B cell (primary cell): ENCODE measurements around the gene UHRF2. TPM values are rescaled to one million over a fixed set of nuclear protein-coding genes. Genes with fewer than 3 reads are reported as not detected.

Experiments
- ATAC-seq: fragments of 200-7000 bp; cut with Tn5 transposase; one replicate; pipeline ENCODE4 v1.10.0; 2021; ENCODE audit warnings: low read depth, mild to moderate bottlenecking, moderate number of reproducible peaks, moderate library complexity
- CTCF ChIA-PET: fragments of 350-600 bp; sonication (Branson Sonifier 250); formaldehyde crosslinking; loops from one replicate; lab custom pipeline; 2021; ENCODE audit warnings: antibody characterized with exemption, inconsistent platforms; lab: Charles Lee
- POLR2A ChIA-PET: fragments of 350-600 bp; sonication (Branson Sonifier 250); formaldehyde crosslinking; loops from one replicate; lab custom pipeline; 2021; ENCODE audit warnings: antibody characterized with exemption; lab: Charles Lee
- DNase-seq: peaks from one replicate; pipeline ENCODE4 v3.0.0; 2013
- H2AFZ ChIP-seq: 2 replicates; pipeline ENCODE4 v1.6.1; 2012; ENCODE audit warnings: mild to moderate bottlenecking, low read depth, low read length; ENCODE audit not compliant: insufficient read depth, poor library complexity, severe bottlenecking
- H3K27ac ChIP-seq, 2 donors: 1 replicate in 1 of 2; 2 replicates in 1 of 2; pipeline ENCODE4 v1.5.1; 2012 to 2013; ENCODE audit warnings: low read length in 2 of 2, mild to moderate bottlenecking in 2 of 2, moderate library complexity in 1 of 2
- H3K27me3 ChIP-seq, 4 experiments: fragments of 200-600 bp in 1 of 4; sonication (generic) in 1 of 4; replicated peaks in 1 of 4; 1 replicate in 2 of 4; 2 replicates in 2 of 4; pipeline versions ENCODE4 v1.6.1 to v1.7.0; 2013 to 2016; ENCODE audit warnings: low read length in 3 of 4, mild to moderate bottlenecking in 2 of 4, mixed read lengths in 1 of 4, moderate library complexity in 1 of 4; ENCODE audit not compliant: insufficient read depth in 4 of 4, control insufficient read depth in 3 of 4; ENCODE audit errors: control extremely low read depth in 1 of 4
- H3K36me3 ChIP-seq, 2 experiments: replicated peaks in 1 of 2; 1 replicate in 1 of 2; 2 replicates in 1 of 2; pipeline versions ENCODE4 v1.6.1 to v1.7.1; 2013; ENCODE audit warnings: low read length in 1 of 2; ENCODE audit not compliant: insufficient read depth in 2 of 2, control insufficient read depth in 1 of 2; ENCODE audit errors: control extremely low read depth in 1 of 2, extremely low read depth in 1 of 2
- H3K4me1 ChIP-seq, 2 donors: fragments of 200-600 bp in 1 of 2; sonication (generic) in 1 of 2; 1 replicate in 1 of 2; 2 replicates in 1 of 2; pipeline versions ENCODE4 v1.5.1 to v1.6.1; 2013 to 2017; ENCODE audit warnings: low read length in 2 of 2; ENCODE audit not compliant: control insufficient read depth in 2 of 2, insufficient read depth in 2 of 2
- H3K4me2 ChIP-seq: replicated peaks from 2 replicates; pipeline ENCODE3; 2012; ENCODE audit warnings: mild to moderate bottlenecking, low read depth, low read length; ENCODE audit not compliant: poor library complexity, severe bottlenecking
- H3K4me3 ChIP-seq, 5 experiments: fragments of 200-600 bp in 1 of 5; sonication (generic) in 1 of 5; 1 replicate in 3 of 5; 2 replicates in 2 of 5; pipeline versions ENCODE4 v1.5.1 to v1.7.0; 2011 to 2016; ENCODE audit warnings: low read length in 4 of 5, mild to moderate bottlenecking in 4 of 5, low read depth in 2 of 5, control low read depth in 1 of 5, moderate library complexity in 1 of 5; ENCODE audit not compliant: insufficient read depth in 1 of 5; ENCODE audit errors: control extremely low read depth in 1 of 5, extremely low read depth in 1 of 5
- H3K79me2 ChIP-seq: fragments of 200-600 bp; sonication (generic); one replicate; pipeline ENCODE4 v1.6.0; 2016; ENCODE audit warnings: low read length; ENCODE audit not compliant: control insufficient read depth, insufficient read depth
- H3K9ac ChIP-seq: fragments of 200-600 bp; sonication (generic); 2 replicates; pipeline ENCODE4 v1.6.1; 2017; ENCODE audit warnings: mild to moderate bottlenecking, low read length, moderate library complexity
- H3K9me3 ChIP-seq, 3 donors: one replicate each; pipeline versions ENCODE4 v1.6.1 to v1.7.1; 2013; ENCODE audit warnings: low read length in 2 of 3; ENCODE audit not compliant: control insufficient read depth in 2 of 3, insufficient read depth in 1 of 3; ENCODE audit errors: control extremely low read depth in 1 of 3
- H4K20me1 ChIP-seq: 2 replicates; pipeline ENCODE4 v1.6.0; 2012; ENCODE audit warnings: mild to moderate bottlenecking, low read length; ENCODE audit not compliant: insufficient read depth, control insufficient read depth, poor library complexity, severe bottlenecking
- H3K27ac Mint-ChIP-seq: one replicate; pipeline ENCODE4 v1.8.0; 2021; ENCODE audit warnings: mixed read lengths
- H3K27me3 Mint-ChIP-seq: one replicate; pipeline ENCODE4 v1.8.0; 2021; ENCODE audit warnings: mixed read lengths
- H3K4me1 Mint-ChIP-seq: one replicate; pipeline ENCODE4 v1.8.0; 2021; ENCODE audit warnings: mixed read lengths
- H3K4me3 Mint-ChIP-seq: one replicate; pipeline ENCODE4 v1.8.0; 2021; ENCODE audit warnings: mixed read lengths
- H3K9me3 Mint-ChIP-seq: one replicate; pipeline ENCODE4 v1.8.0; 2022; ENCODE audit warnings: mixed read lengths; ENCODE audit not compliant: insufficient read depth
- EZH2 ChIP-seq: IDR thresholded peaks from 2 replicates; pipeline ENCODE4 v1.6.1; 2012; ENCODE audit warnings: borderline replicate concordance, low read depth, mild to moderate bottlenecking, moderate library complexity, low read length; ENCODE audit not compliant: insufficient read depth, poor library complexity, severe bottlenecking
- WGBS: methylation state at CpG from one replicate; pipeline ENCODE4 v1.1.5; 2013; ENCODE audit warnings: missing lambda C conversion rate; ENCODE audit not compliant: insufficient coverage; 5-methylcytosine and 5-hydroxymethylcytosine counted together
- intact Hi-C: fragments of 100-400 bp; cut with micrococcal nuclease; formaldehyde crosslinking; loops from one replicate; pipeline ENCODE4 v1.10.0; 2022
- polyA plus RNA-seq: library from polyadenylated mRNA; depleted of rRNA; stranded (reverse); fragments of >200 nt; gene quantifications from 2 replicates; pipeline ENCODE4 v1.2.3, GENCODE V29; 2012
- total RNA-seq, 2 donors: library from RNA; stranded (reverse); fragments of 120-200 nt in 1 of 2; gene quantifications; 1 replicate in 1 of 2; 2 replicates in 1 of 2; pipeline versions ENCODE4 v1.2.3 to v1.2.4, GENCODE V29; 2013 to 2022
- TF ChIP-seq, protein P1 (sequence below): fragments of 200-600 bp; IDR thresholded peaks from one replicate; pipeline ENCODE4 v1.8.0; 2022; ENCODE audit warnings: antibody characterized with exemption, mild to moderate bottlenecking

UHRF2 gene
- total and polyA plus RNA-seq, 2 donors (not counting 1 experiment from before 2014, with no cell fraction given), result 85.6 to 153 TPM

GRCh38 chr9:6525326-6526045 lies 112.5 kb downstream of the UHRF2 start:
- Histone ChIP-seq H3K4me1 (no peaks in the 10 kb centered on the region), H3K9me3 (peaks cover 2 to 12% (median 10%) of the 10 kb centered on the region in 3 donors), H3K4me3 (no peak overlapping the region), H4K20me1 (no peaks in the 10 kb centered on the region), H3K4me2 (no peak overlapping the region), H2AFZ (no peak overlapping the region), H3K36me3 (no peaks in the 10 kb centered on the region), H3K79me2 (no peaks in the 10 kb centered on the region), H3K27ac (no peak overlapping the region), H3K9ac (no peak overlapping the region), H3K27me3 (no peaks in the 10 kb centered on the region)
- Mint-ChIP-seq H3K4me3 (no peak overlapping the region), H3K27me3 (no peaks in the 10 kb centered on the region), H3K4me1 (no peaks in the 10 kb centered on the region), H3K9me3 (peaks cover 5% of the 10 kb centered on the region), H3K27ac (no peak overlapping the region)
- WGBS, result 67% methylated on average over 1 of the region's 2 CpGs
- intact Hi-C loops, result no loop called here
- CTCF ChIA-PET, result interaction anchor here (0.7 kb wide), 1 partner anchor 640 kb away, joined by 3 read pairs; no protein-coding TSS in a partner anchor
- TF ChIP-seq, protein P1, sequence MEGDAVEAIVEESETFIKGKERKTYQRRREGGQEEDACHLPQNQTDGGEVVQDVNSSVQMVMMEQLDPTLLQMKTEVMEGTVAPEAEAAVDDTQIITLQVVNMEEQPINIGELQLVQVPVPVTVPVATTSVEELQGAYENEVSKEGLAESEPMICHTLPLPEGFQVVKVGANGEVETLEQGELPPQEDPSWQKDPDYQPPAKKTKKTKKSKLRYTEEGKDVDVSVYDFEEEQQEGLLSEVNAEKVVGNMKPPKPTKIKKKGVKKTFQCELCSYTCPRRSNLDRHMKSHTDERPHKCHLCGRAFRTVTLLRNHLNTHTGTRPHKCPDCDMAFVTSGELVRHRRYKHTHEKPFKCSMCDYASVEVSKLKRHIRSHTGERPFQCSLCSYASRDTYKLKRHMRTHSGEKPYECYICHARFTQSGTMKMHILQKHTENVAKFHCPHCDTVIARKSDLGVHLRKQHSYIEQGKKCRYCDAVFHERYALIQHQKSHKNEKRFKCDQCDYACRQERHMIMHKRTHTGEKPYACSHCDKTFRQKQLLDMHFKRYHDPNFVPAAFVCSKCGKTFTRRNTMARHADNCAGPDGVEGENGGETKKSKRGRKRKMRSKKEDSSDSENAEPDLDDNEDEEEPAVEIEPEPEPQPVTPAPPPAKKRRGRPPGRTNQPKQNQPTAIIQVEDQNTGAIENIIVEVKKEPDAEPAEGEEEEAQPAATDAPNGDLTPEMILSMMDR, result no peak
- TF ChIP-seq EZH2, result no peak
- no peak for ATAC-seq
- POLR2A ChIA-PET, result no interaction called here
- no peak for DNase-seq

- no peaks in the 10 kb centered on the region for H3K79me2 ChIP-seq
- Mint-ChIP-seq H3K4me3 (no peak overlapping the region), H3K27ac (no peak overlapping the region), H3K4me1 (no peaks in the 10 kb centered on the region), H3K9me3 (no peaks in the 10 kb centered on the region), H3K27me3 (no peaks in the 10 kb centered on the region)
- H4K20me1 ChIP-seq, result no peaks in the 10 kb centered on the region
- H3K4me1 ChIP-seq, result no peaks in the 10 kb centered on the region
- ChIA-PET CTCF (no interaction called here), POLR2A (no interaction called here)
- WGBS, result 96% methylated on average over 2 of the region's 3 CpGs
- H3K4me2 ChIP-seq, result no peak overlapping the region
- H2AFZ ChIP-seq, result no peak overlapping the region
- H3K27me3 ChIP-seq, result no peaks in the 10 kb centered on the region
- intact Hi-C loops, result no loop called here
- H3K9ac ChIP-seq, result no peak overlapping the region
- H3K4me3 ChIP-seq, result no peak overlapping the region
- no peaks in the 10 kb centered on the region for H3K9me3 ChIP-seq
- no peak for DNase-seq
- ATAC-seq, result no peak
- H3K27ac ChIP-seq, result no peak overlapping the region
- TF ChIP-seq, protein P1, result no peak
- H3K36me3 ChIP-seq, result no peaks in the 10 kb centered on the region
Measured at GRCh38 chr9:6535594-6535993, 122.6 kb downstream of the UHRF2 start.
